Chondrocyte (in vitro differentiated cells): ENCODE measurements around the gene MLPH. TPM values are rescaled to one million over a fixed set of nuclear protein-coding genes. Genes with fewer than 3 reads are reported as not detected.

Experiments
- DNase-seq: peaks from one replicate; pipeline ENCODE4 v3.0.0; 2021; ENCODE audit warnings: mixed read lengths, low spot score
- H3K27ac Mint-ChIP-seq: one replicate; pipeline ENCODE4 v1.8.0; 2021; ENCODE audit warnings: mild to moderate bottlenecking, moderate library complexity, mixed read lengths; ENCODE audit not compliant: unreplicated experiment
- H3K27me3 Mint-ChIP-seq: 2 replicates; pipeline ENCODE4 v1.8.0; 2021; ENCODE audit warnings: low read depth, mixed read lengths
- H3K36me3 Mint-ChIP-seq: 2 replicates; pipeline ENCODE4 v1.8.0; 2021; ENCODE audit warnings: low read depth, mixed read lengths
- H3K4me1 Mint-ChIP-seq: 2 replicates; pipeline ENCODE4 v1.8.0; 2021; ENCODE audit warnings: low read depth, mild to moderate bottlenecking, mixed read lengths
- H3K4me3 Mint-ChIP-seq: one replicate; pipeline ENCODE4 v1.8.0; 2021; ENCODE audit warnings: mild to moderate bottlenecking, moderate library complexity, mixed read lengths; ENCODE audit not compliant: unreplicated experiment
- H3K9me3 Mint-ChIP-seq: 2 replicates; pipeline ENCODE4 v1.8.0; 2021; ENCODE audit warnings: low read depth, mixed read lengths
- total RNA-seq: library from RNA; stranded (reverse); gene quantifications from 3 replicates; pipeline ENCODE4 v1.2.1, GENCODE V29; 2021
- TF ChIP-seq, protein P1 (sequence below): fragments of 200-600 bp; sonication (generic); IDR thresholded peaks from 2 replicates; pipeline ENCODE4 v1.5.0; 2021; ENCODE audit warnings: antibody characterized with exemption, mild to moderate bottlenecking, moderate library complexity

The MLPH gene
- total RNA-seq, 1 donor from 2014 or later: 6.1 TPM

DNA sequence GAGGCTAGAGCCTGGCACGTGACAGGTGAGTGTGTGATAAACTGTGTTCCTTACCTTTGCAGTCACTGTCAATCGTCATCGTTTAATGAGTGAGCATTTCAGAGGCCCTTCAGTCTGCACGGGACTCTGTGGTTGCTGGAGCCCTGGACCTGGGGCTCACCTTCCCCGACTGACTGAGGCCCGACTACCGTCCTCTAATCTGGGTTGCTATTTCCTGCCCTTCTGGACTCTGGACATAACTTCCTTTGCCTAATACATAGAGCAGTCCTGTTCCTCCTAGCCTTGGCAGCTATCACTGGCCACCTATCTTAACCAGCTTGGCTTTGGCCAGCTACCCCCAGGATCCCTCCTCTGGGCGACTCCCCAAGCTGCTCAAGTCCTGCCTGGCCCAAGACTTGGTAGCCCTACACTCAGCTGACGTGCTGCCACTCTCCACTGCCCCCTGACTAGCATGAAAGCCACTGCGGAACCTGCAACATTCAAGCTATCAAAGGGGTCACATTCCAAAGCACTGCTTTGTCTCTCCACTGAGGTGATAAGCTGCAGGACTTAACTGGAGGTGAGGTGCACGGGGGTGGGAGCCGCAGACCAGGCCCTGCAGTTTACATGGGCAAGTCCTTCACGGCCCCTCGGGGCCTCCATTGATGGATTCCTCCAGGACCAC is 114.5 kb downstream of the MLPH start:
- Mint-ChIP-seq H3K9me3 (no peaks in the 10 kb centered on the region), H3K27ac (no peak overlapping the region), H3K4me1 (peaks cover 24% of the 10 kb centered on the region), H3K27me3 (no peaks in the 10 kb centered on the region), H3K4me3 (no peak overlapping the region), H3K36me3 (no peaks in the 10 kb centered on the region)
- DNase-seq: no peak
- TF ChIP-seq, protein P1, sequence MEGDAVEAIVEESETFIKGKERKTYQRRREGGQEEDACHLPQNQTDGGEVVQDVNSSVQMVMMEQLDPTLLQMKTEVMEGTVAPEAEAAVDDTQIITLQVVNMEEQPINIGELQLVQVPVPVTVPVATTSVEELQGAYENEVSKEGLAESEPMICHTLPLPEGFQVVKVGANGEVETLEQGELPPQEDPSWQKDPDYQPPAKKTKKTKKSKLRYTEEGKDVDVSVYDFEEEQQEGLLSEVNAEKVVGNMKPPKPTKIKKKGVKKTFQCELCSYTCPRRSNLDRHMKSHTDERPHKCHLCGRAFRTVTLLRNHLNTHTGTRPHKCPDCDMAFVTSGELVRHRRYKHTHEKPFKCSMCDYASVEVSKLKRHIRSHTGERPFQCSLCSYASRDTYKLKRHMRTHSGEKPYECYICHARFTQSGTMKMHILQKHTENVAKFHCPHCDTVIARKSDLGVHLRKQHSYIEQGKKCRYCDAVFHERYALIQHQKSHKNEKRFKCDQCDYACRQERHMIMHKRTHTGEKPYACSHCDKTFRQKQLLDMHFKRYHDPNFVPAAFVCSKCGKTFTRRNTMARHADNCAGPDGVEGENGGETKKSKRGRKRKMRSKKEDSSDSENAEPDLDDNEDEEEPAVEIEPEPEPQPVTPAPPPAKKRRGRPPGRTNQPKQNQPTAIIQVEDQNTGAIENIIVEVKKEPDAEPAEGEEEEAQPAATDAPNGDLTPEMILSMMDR: peak; percentile 8

DNA sequence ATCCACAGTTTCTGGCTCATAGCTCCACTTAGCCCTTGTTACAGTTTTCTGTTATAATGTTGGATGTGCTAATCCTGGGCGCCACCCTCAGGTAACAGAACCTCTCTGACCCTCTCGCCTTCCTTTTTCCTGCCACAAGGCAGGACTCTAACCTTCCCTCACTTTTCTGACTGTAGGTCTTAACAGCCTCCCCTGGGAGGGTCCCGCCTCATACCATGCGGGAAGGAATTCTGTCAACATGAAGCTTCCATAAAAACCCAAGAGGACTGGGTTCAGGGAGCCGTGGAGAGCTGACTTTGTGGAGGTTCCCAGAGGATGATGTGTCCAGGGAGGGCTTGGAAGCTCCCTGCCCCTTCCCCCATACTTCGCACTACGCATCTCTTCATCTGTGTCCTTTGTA is 115.4 kb downstream of the MLPH start:
- Mint-ChIP-seq H3K4me1 (peaks cover 24% of the 10 kb centered on the region), H3K36me3 (no peaks in the 10 kb centered on the region), H3K9me3 (no peaks in the 10 kb centered on the region), H3K4me3 (no peak overlapping the region), H3K27me3 (no peaks in the 10 kb centered on the region), H3K27ac (no peak overlapping the region)
- DNase-seq: no peak
- TF ChIP-seq, protein P1: no peak

DNA sequence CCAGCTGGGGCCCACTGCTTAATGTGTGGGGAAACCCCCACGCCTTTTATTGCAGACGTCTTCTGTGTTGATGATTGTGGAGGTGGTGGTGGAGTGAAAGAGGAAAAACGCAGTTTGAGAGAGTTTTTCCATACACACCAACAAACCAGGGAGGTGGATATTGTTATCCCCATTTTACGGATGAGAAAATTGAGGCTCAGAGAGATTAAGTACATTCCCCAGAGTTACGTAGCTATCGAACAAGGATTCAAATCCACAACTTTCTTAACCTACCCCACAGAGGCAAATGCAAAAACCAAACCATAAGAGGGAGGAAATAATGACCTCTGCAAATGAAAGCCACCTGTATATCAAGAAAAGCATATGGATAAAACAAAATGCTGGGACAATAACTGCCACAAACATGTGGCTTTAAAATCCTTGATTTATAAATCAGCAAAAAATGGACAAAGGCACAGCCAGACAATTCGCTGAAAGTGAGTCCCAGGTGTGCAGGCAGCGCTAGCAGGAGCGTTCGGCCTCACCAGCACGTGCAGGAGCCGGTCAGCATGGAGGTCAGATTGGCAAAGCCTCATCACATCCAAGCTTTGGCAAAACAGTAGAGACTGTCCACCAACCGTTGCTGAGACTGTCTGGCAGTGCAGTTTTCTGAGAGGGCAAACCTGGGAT is 116.1 kb downstream of the MLPH start:
- Mint-ChIP-seq H3K4me3 (peak overlapping the region; percentile 49), H3K27ac (peak overlapping the region; percentile 71), H3K9me3 (no peaks in the 10 kb centered on the region), H3K4me1 (peaks cover 24% of the 10 kb centered on the region), H3K36me3 (no peaks in the 10 kb centered on the region), H3K27me3 (no peaks in the 10 kb centered on the region)
- TF ChIP-seq, protein P1: no peak
- DNase-seq: no peak

DNA sequence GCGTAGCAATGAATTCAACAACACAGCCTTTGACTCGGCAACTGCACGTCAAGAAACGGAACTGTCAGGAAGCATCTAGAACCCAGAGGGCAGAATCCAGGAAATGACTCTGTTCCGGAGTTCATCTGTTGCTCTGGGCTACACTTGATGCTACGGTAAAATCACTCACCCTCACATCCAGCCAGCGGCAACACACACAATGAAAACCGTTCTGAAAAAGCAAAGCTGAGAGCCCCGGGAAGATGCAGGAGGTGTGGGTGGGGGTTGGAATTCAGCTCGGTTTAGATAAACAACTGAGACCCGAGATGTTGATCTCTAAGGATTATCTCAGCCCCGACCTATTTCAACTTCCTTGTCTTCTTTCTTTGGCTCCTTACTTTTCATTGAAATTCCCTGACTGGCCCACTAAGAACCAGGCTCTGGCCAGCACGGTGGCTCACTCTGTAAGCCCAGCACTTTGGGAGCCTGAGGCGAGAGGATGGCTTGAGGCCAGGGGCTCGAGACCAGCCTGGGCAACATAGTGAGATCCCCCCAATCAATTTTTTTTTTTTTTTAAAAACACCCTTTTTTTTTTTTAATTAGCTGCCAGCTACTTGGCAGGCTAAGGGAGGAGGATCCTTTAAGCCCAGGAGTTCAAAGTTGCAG is 116.8 kb downstream of the MLPH start:
- Mint-ChIP-seq H3K27me3 (no peaks in the 10 kb centered on the region), H3K36me3 (no peaks in the 10 kb centered on the region), H3K4me3 (peak overlapping the region; percentile 49), H3K4me1 (peaks cover 24% of the 10 kb centered on the region), H3K27ac (peak overlapping the region; percentile 71), H3K9me3 (no peaks in the 10 kb centered on the region)
- TF ChIP-seq, protein P1: no peak
- no peak for DNase-seq

DNA sequence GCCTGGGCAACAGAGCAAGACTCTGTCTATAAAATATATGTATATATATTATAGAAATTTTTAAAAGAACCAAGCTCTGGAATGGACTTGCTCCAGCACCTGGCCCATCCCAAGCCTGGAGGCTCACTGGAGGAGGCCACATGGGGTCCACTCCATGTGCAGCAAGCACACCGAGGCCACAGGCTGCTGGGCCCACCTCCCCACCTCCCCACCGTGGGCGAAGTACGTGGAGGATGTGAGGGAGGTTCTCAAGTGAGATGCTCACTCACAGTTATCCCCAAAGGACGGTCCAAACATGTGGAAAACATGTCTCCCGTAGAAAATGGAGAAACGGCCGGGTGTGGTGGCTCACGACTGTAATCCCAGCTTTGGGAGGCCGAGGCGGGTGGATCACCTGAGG is 117.3 kb downstream of the MLPH start:
- TF ChIP-seq, protein P1: no peak
- Mint-ChIP-seq H3K4me3 (no peak overlapping the region), H3K4me1 (peaks cover 24% of the 10 kb centered on the region), H3K27me3 (no peaks in the 10 kb centered on the region), H3K27ac (no peak overlapping the region), H3K9me3 (no peaks in the 10 kb centered on the region), H3K36me3 (no peaks in the 10 kb centered on the region)
- no peak for DNase-seq
